Fibroblast of lung (primary cell): ENCODE data around the gene ERBB4.

ENCODE experiments used
- CTCF ChIP-seq, 2 donors: IDR thresholded peaks in 1 of 2; conservative IDR thresholded peaks in 1 of 2; 1 replicate in 1 of 2; 2 replicates in 1 of 2; pipeline ENCODE4 v1.5.1; 2011 to 2012; ENCODE audit warnings: low read length in 2 of 2, control low read depth in 1 of 2, inconsistent platforms in 1 of 2, low read depth in 1 of 2, mild to moderate bottlenecking in 1 of 2
- EZH2 ChIP-seq: IDR thresholded peaks from 2 replicates; pipeline ENCODE4 v1.5.1; 2012; ENCODE audit warnings: low read length, control low read depth, mild to moderate bottlenecking; ENCODE audit errors: missing control alignments

GRCh38 chr2:211748339-211748738, 790.3 kb downstream of the ERBB4 start:
- no peak for TF ChIP-seq CTCF (conservative IDR thresholded peaks at IDR 0.05 in 1 of 2, IDR thresholded peaks at IDR 0.05 in 1 of 2; ENCODE audit: low read depth in 1 of 2, low read length in 2 of 2)
- no peak for TF ChIP-seq EZH2
